ENCODE results near the gene PKMYT1. TPM values are rescaled to one million over a fixed set of nuclear protein-coding genes. Genes with fewer than 3 reads are reported as not detected.

The PKMYT1 gene
- total RNA-seq, 1 experiment from 2014 or later: 128 TPM

DNA sequence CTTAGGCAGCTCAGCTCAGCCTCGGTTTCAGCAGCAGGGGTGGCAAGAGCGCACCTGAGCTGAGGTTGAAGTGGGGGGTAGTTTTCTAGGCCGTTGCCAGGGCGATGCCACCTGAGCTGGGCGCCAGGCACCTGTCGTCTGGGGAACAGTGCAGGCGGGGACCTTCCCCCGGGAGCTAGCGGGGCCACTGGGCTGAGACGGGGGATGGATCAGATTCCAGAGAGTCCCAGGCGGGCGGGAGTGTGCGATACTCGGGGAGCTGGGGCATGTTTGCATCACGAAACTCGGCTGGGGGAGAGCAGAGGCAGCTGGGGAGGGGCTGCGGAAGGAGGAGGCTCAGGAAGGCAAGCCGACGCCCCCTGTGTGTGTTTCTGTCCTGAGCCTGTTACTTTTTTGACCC lies 32.0 kb upstream of the PKMYT1 start:
- TF ChIP-seq, protein P1, sequence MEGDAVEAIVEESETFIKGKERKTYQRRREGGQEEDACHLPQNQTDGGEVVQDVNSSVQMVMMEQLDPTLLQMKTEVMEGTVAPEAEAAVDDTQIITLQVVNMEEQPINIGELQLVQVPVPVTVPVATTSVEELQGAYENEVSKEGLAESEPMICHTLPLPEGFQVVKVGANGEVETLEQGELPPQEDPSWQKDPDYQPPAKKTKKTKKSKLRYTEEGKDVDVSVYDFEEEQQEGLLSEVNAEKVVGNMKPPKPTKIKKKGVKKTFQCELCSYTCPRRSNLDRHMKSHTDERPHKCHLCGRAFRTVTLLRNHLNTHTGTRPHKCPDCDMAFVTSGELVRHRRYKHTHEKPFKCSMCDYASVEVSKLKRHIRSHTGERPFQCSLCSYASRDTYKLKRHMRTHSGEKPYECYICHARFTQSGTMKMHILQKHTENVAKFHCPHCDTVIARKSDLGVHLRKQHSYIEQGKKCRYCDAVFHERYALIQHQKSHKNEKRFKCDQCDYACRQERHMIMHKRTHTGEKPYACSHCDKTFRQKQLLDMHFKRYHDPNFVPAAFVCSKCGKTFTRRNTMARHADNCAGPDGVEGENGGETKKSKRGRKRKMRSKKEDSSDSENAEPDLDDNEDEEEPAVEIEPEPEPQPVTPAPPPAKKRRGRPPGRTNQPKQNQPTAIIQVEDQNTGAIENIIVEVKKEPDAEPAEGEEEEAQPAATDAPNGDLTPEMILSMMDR (conservative IDR thresholded peaks at IDR 0.05; ENCODE audit: low read depth, low read length): no peak
- TF ChIP-seq EZH2 (IDR thresholded peaks at IDR 0.05; ENCODE audit: borderline replicate concordance, low read depth, low read length, poor library complexity, severe bottlenecking): no peak
- no peaks in the 10 kb centered on the region for H3K9me3 ChIP-seq (ENCODE audit: low read depth, low read length, poor library complexity, severe bottlenecking)
- no peak overlapping the region for H3K27ac ChIP-seq (ENCODE audit: low read depth, low read length, poor library complexity, severe bottlenecking)
- ChIA-PET POLR2A (ENCODE audit: low non-redundant PET) (interaction anchor here (0.6 kb wide), 1 partner anchor 8 kb away, joined by 8 read pairs; the partner anchor contains the start of gene TNFRSF12A), CTCF (no interaction called here)
- intact Hi-C loops (cut with micrococcal nuclease; ENCODE audit: unreplicated experiment): no loop called here
- BruUV-seq (replicated peaks): no TSS peak
- peaks cover 63% of the 10 kb centered on the region for H3K27me3 ChIP-seq (replicated peaks; ENCODE audit: insufficient read depth, low read depth, low read length, poor library complexity)
- no peaks in the 10 kb centered on the region for H3K36me3 ChIP-seq (ENCODE audit: insufficient read depth, low read length, poor library complexity, severe bottlenecking)
- no peak for DNase-seq (ENCODE audit: low spot score)
- no peak overlapping the region for H3K4me3 ChIP-seq (ENCODE audit: low read depth, low read length, poor library complexity, severe bottlenecking)
- H3K4me1 ChIP-seq (ENCODE audit: insufficient read depth, low read length, poor library complexity, severe bottlenecking): peaks cover 4% of the 10 kb centered on the region

DNA sequence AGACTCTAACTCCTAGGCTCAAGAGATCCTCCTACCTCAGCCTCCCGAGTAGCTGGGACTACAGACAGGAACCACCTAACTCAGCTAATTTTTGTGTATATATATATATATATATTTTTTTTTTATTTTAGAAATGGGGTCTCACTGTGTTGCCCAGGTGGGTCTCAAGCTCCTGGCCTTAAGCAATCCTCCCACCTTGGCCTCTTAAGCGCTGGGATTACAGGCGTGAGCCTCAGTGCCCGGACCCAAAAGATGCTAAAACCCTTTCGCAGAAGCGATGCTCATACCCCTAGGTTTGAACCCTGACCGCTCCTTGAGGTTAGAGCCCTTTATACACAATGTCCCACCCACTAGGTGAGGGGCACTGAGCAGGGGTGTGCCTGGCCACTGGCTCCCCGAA lies 30.3 kb upstream of the PKMYT1 start:
- ChIA-PET POLR2A (ENCODE audit: low non-redundant PET) (no interaction called here), CTCF (interaction anchor here (0.6 to 1.0 kb wide), 2 partner anchors 18 to 21 kb away, joined by 3 to 4 read pairs; no protein-coding TSS in a partner anchor)
- H3K4me3 ChIP-seq (ENCODE audit: low read depth, low read length, poor library complexity, severe bottlenecking): no peak overlapping the region
- intact Hi-C loops (cut with micrococcal nuclease; ENCODE audit: unreplicated experiment): no loop called here
- peaks cover 80% of the 10 kb centered on the region for H3K27me3 ChIP-seq (replicated peaks; ENCODE audit: insufficient read depth, low read depth, low read length, poor library complexity)
- H3K9me3 ChIP-seq (ENCODE audit: low read depth, low read length, poor library complexity, severe bottlenecking): no peaks in the 10 kb centered on the region
- peaks cover 4% of the 10 kb centered on the region for H3K4me1 ChIP-seq (ENCODE audit: insufficient read depth, low read length, poor library complexity, severe bottlenecking)
- no TSS peak for BruUV-seq (replicated peaks)
- no peak for DNase-seq (ENCODE audit: low spot score)
- TF ChIP-seq EZH2 (IDR thresholded peaks at IDR 0.05; ENCODE audit: borderline replicate concordance, low read depth, low read length, poor library complexity, severe bottlenecking): no peak
- TF ChIP-seq, protein P1 (conservative IDR thresholded peaks at IDR 0.05; ENCODE audit: low read depth, low read length): no peak
- no peaks in the 10 kb centered on the region for H3K36me3 ChIP-seq (ENCODE audit: insufficient read depth, low read length, poor library complexity, severe bottlenecking)
- H3K27ac ChIP-seq (ENCODE audit: low read depth, low read length, poor library complexity, severe bottlenecking): no peak overlapping the region

DNA sequence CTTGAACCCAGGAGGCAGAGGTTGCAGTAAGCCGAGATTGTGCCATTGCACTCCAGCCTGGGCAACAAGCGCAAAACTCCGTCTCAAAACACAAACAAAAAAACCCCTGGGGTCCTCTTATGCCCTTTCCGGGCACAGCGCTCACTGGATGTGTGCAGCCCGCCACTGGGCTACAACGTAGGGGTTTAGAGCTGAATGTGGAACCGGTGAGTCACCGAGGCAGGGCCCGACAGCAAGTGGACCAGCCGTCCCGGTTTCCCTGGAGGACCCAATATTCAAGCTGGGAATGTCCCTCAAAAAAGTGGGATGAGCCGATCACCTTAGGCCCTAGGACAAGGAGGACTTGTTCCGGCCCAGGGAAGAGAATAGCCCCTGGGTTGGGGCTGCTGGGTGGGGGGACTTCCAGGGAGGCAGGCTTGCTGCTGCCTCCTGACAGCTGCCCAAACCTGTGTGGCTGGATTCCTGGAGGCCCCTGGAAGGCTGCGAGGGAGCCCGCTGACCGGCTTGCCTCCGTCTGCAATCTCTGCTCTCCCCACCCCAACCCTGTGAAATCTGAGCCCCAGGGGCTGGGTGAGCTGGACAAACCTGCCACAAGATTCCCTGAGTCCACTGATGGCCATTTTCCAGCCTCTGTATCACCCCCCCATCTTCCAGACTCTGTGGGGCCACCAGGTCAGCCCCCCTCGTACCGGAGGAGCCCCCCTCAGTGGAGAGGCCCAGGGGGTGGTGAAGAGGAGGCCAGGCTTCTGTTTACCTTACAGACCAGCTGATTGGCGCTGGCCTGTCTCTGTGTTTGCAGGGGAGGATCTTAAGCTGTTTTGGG lies 29.5 kb upstream of the PKMYT1 start:
- H3K9me3 ChIP-seq (ENCODE audit: low read depth, low read length, poor library complexity, severe bottlenecking): no peaks in the 10 kb centered on the region
- intact Hi-C loops (cut with micrococcal nuclease; ENCODE audit: unreplicated experiment): no loop called here
- H3K4me3 ChIP-seq (ENCODE audit: low read depth, low read length, poor library complexity, severe bottlenecking): no peak overlapping the region
- ChIA-PET CTCF (interaction anchor here (1.0 kb wide), 1 partner anchor 19 kb away, joined by 4 read pairs; no protein-coding TSS in a partner anchor), POLR2A (ENCODE audit: low non-redundant PET) (no interaction called here)
- DNase-seq (ENCODE audit: low spot score): no peak
- no peak overlapping the region for H3K27ac ChIP-seq (ENCODE audit: low read depth, low read length, poor library complexity, severe bottlenecking)
- no TSS peak for BruUV-seq (replicated peaks)
- H3K4me1 ChIP-seq (ENCODE audit: insufficient read depth, low read length, poor library complexity, severe bottlenecking): peaks cover 4% of the 10 kb centered on the region
- H3K36me3 ChIP-seq (ENCODE audit: insufficient read depth, low read length, poor library complexity, severe bottlenecking): no peaks in the 10 kb centered on the region
- TF ChIP-seq EZH2 (IDR thresholded peaks at IDR 0.05; ENCODE audit: borderline replicate concordance, low read depth, low read length, poor library complexity, severe bottlenecking): no peak
- TF ChIP-seq, protein P1 (conservative IDR thresholded peaks at IDR 0.05; ENCODE audit: low read depth, low read length): no peak
- peaks cover 87% of the 10 kb centered on the region for H3K27me3 ChIP-seq (replicated peaks; ENCODE audit: insufficient read depth, low read depth, low read length, poor library complexity)
